Inferior parietal cortex (tissue), 1 donor: ENCODE results near the gene WDR59.
"Not testable (repeated sequence)": the region's sequence is repeated elsewhere in the genome, so short reads cannot be mapped to it uniquely, and the experiment has no call there.

ENCODE experiments used
- DNase-seq: peaks from one replicate; pipeline ENCODE4 v3.0.0-alpha.2; 2016; ENCODE audit errors: extremely low spot score

WDR59 gene

GRCh38 chr16:74852500-74852875, 132.4 kb downstream of the WDR59 start:
- DNase-seq, result no peak

DNA sequence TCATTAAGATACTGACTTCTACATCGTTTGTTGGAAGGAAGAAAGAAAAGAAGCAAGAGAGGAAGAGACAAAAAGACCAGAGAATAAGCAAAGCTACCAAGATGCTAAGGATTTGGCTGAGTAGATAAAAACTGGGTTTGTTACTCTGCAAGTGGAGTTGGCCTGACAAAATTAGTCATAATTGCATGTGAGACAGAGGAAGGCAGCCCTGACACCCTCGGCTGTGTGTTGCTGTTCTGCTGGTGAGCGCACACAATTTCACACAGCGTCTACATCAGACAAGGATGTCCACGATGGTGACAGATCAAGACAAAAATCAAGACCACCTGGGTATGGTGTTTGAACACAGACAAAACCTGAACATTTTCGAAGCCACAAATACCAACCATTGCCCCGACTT, 134.9 kb downstream of the WDR59 start:
- no peak for DNase-seq

GRCh38 chr16:74847202-74847601, 137.7 kb downstream of the WDR59 start:
- DNase-seq, result no peak

DNA sequence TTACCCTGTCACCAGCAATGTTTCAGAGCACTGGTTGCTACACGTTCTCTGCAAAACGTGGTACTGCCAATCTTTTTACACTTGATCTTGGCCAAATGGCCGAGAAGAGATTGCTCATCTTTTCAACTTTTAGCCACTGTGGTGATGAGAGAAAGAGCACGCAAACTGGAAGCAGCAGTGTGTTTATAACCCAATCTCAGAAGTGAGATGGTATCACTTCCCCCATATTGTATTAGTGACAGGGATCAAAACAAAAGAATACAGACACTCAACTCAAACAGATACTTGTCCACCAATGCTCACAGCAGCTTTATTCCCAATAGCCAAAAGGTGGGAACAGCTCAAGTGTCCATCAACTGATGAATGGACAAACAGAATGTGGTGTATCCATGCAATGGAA, 138.2 kb downstream of the WDR59 start:
- no peak for DNase-seq

DNA sequence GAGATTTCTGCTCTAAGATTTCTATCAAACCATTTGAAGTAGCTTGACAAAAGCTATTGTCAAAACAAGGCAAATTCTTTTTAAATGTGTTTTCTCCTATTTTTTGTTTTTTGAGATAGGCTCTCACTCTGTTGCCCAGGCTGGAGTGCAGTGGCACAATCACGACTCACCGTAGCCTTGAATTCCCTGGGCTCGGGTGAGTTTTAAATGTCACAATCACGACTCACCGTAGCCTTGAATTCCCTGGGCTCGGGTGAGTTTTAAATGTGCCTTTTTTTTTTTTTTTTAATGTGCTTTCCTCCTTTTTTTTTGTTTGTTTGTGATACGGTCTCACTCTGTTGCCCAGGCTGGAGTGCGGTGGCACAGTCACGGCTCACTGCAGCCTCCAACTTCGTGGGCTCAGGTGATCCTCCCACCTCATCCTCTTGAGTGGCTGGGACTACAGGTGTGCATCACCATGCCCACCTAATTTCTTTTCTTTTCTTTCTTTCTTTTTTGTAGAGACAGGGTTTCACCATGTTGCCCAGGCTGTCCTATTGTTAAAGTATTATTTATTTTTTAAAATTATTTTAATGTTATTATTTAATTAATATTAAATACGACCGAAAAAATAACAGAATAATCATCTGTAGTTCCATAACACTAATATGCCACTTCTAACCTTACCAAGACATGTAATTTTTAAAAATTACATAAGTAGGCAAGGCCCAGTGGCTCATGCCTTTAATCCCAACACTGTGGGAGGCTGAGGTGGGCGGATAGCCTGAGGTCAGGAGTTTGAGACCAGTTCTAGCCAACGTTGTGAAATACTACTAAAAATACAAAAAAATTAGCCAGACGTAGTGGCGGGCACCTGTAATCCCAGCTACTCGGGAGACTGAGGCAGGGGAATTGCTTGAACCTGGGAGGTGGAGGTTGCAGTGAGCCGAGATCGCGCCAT, 140.6 kb downstream of the WDR59 start:
- no peak for DNase-seq

DNA sequence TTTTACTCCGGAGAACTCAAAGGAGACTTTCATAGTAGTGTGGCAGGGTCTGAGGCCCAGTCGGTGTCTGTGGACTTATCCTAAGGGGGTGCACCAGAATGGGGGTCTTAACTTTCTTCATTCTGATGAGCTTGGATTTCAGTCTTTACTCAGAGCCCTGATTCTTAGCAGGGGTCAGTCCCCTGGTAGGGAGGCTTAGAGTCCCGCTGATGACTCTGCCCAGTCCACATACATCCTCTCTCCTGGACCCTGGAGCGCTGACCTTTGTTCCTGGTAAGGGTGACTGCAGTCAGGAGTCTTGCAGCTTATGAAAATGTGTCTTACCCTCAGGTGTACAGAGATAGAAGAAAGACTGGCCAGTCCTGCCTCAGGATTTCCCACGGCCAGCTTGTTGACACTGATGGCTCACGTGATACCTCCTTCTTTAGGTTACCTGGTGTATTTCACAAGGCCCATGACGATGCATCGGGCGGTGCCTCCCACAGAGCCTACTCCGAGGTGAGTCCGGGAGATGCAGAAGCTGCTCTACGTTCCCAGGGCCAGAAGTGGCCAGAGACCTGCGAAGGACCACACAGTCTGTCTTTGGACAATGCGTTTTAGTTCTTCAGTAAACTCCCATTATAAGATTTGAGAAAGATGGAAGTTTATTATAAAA, 141.4 kb downstream of the WDR59 start:
- not testable (repeated sequence) for DNase-seq

- DNase-seq, result no peak
Measured at GRCh38 chr16:74842413-74842812, 142.5 kb downstream of the WDR59 start.

- no peak for DNase-seq
Measured at GRCh38 chr16:74841904-74842303, 143.0 kb downstream of the WDR59 start.

DNA sequence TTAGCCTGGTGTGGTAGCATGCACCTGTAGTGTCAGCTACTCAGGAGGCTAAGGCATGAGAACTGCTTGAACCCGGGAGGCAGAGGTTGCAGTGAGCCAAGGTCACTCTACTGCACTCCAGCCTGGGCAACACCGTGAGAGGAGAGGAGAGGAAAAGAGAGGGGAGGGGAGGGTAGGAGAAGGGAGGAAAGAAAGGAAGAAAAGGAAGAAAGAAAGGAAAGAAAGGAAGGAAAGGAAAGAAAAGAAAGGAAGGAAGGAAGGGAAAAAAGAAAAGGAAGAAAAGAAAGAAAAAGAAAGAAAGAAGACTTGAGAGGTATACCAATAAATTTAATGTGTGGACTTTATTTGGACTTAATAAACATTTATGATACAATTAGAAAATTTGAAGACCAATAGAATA, 143.5 kb downstream of the WDR59 start:
- DNase-seq, result no peak

DNA sequence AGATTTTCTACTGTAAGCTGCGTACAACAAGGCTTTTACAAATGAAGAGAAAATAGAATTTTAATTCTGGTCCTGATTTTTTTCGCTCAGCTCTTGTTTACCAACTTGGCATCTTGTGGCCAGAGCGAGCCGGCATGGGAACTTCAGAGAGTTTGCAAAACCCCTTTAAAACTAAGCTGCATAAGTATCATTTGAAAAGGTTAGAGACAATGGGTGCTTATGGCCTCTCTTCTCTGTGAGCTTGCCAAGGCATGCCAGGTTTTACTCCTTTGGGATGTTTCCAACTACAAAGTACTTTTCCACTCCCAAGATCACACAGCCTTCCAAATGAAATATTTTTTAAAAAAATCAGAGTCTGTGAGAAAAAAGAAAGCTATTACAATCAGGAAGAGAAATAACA, 147.9 kb downstream of the WDR59 start:
- DNase-seq, result no peak

DNA sequence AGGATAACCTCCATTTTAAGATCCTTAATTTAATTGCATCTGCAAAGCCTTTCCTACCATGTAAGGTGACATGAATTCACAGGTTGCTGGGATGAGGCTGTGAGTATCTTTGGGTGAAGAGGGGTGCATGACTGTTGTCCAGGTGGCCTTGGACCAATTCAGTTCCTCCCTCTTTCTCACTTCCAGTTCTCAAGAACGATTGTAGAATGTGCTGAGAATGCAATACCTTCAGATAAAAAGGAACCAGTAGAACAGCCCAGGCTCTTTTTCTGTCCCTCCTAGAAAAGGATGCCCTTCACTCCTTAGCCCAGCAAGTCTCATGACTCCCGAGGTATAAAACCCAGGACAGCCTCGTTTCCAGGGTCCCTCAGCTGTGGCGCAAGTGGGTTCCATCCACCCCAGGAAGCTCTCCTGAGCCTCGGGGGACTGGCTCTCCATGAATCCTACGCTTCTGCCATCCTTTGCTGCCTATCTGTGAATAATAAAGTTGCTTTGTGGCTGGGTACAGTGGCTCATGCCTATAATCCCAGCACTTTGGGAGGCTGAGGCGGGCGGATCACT, 148.7 kb downstream of the WDR59 start:
- no peak for DNase-seq

DNA sequence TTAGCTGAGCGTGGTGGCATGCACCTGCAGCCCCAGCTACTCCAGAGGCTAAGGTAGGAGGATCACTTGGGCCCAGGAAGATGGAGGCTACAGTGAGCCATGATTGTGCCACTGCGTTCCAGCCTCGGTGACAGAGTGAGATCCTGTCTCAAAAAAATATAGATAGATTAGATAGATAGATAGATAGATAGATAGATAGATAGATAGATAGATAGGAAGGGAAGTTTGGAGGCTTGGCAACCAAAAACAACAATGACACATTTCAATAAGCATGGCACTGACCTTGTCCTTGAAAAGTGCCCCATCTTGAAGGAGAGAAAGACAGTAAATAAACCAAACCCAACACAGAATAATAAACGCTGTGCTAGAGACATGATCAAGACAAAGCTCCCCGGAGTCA, 152.7 kb downstream of the WDR59 start:
- DNase-seq, result no peak

DNA sequence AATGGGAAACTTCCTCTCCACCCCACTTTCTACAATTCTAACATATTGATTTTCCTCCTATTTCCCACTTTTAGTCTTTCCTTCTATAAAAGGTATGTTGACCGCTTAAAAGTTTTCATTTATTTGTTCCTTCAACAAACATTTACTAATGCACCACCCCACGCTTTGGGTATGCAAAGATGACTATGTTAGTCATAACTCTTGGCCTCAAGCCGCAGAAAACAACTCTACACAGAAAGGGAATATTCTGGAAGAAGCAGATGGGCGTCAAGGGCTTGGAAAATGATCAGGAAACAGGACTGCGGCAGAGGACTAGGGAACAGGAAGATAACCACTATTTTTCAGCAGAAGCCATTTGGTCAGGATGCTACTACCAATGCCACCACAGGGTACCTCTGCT, 153.5 kb downstream of the WDR59 start:
- DNase-seq, result no peak

GRCh38 chr16:74830648-74831047, 154.3 kb downstream of the WDR59 start:
- no peak for DNase-seq

DNA sequence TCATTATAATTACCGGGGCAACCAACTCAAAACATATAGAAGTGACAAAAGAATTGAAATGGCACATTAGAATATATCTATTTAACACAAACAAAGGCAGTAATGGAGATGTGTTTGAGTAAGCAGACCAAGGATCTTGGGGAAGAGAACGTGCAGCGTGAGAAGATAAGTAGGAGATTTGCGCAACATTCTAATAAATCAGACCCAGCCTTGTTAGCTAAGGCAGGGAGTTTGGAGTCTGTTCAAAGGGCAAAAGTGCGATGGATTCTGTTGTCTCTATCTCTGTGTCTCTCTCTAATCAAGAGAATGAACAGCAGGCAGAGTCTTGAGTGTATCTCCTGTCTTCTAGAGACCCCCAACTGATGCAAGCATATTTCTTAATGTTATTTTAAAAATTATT, 155.3 kb downstream of the WDR59 start:
- no peak for DNase-seq

GRCh38 chr16:74825941-74826340, 159.0 kb downstream of the WDR59 start:
- DNase-seq, result no peak

GRCh38 chr16:74825016-74825415, 159.9 kb downstream of the WDR59 start:
- DNase-seq, result no peak
